IPS-18c (cell line): ENCODE data around the gene OCSTAMP.

Source experiments
- H3K4me3 ChIP-seq: 2 replicates; pipeline ENCODE4 v1.7.0; 2013; ENCODE audit warnings: low read depth, mild to moderate bottlenecking, low read length, moderate library complexity; ENCODE audit not compliant: insufficient read depth
- H3K9me3 ChIP-seq: one replicate; pipeline ENCODE4 v1.6.1; 2013; ENCODE audit warnings: mild to moderate bottlenecking, low read length, moderate library complexity; ENCODE audit not compliant: control insufficient read depth, insufficient read depth

Gene OCSTAMP

DNA sequence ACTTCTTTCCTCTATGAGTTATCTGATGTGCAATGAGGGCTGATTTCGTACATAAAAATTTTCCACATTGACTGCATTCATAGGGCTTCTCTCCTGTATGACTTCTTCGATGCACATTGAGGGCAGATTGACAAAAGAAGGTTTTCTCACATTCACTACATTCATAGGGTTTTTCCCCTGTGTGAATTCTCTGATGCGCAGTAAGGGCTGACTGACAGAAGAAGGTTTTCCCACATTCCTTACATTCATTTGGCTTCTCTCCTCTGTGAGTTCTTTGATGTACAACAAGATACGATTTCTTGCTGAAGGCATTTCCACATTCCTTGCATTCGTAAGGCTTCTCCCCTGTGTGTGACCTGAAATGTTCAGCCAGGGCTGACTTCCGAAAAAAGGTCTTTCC is 48.5 kb downstream of the OCSTAMP start:
- peaks cover 17% of the 10 kb centered on the region for H3K9me3 ChIP-seq
- no peak overlapping the region for H3K4me3 ChIP-seq

- no peak overlapping the region for H3K4me3 ChIP-seq
- H3K9me3 ChIP-seq: peaks cover 17% of the 10 kb centered on the region
Measured at GRCh38 chr20:46501337-46501942, 49.0 kb downstream of the OCSTAMP start.

- H3K9me3 ChIP-seq: no peaks in the 10 kb centered on the region
- H3K4me3 ChIP-seq: no peak overlapping the region
Measured at GRCh38 chr20:46494077-46494476, 56.4 kb downstream of the OCSTAMP start.

DNA sequence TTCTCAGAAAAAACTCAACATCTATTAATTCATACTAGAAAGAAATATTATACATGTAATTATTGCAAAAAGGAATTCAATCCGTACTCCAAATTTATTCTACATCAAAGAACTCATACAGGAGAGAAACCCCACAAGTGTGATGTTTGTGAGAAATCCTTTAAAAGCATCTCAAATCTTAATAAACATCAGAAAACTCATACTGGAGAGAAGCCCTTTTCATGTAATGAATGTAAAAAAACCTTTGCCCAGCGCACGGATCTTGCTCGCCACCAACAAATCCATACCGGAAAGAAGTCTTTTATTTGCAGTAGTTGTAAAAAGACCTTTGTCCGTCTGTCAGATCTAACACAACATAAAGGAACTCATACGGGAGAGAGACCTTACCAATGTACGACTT is 59.1 kb downstream of the OCSTAMP start:
- Histone ChIP-seq H3K9me3 (no peaks in the 10 kb centered on the region), H3K4me3 (no peak overlapping the region)
